Liver (tissue), 9 donors: ENCODE measurements around the gene PHC2. TPM values are rescaled to one million over a fixed set of nuclear protein-coding genes. Genes with fewer than 3 reads are reported as not detected.

Source experiments
- DNase-seq: peaks from one replicate; pipeline ENCODE4 v3.0.0-alpha.2; 2017; ENCODE audit warnings: low spot score
- H3K27ac ChIP-seq, 2 donors: one replicate each; pipeline ENCODE4 v1.7.0; 2013; ENCODE audit warnings: inconsistent platforms in 2 of 2, low read length in 2 of 2, control low read depth in 1 of 2, low read depth in 1 of 2, mild to moderate bottlenecking in 1 of 2
- H3K27me3 ChIP-seq, 4 donors: one replicate each; pipeline versions ENCODE4 v1.6.1 to v1.7.0; 2013; ENCODE audit warnings: low read length in 3 of 4, inconsistent platforms in 1 of 4, mild to moderate bottlenecking in 1 of 4, moderate library complexity in 1 of 4; ENCODE audit not compliant: control insufficient read depth in 4 of 4, insufficient read depth in 4 of 4
- H3K36me3 ChIP-seq, 4 donors: one replicate each; pipeline versions ENCODE4 v1.6.1 to v1.7.0; 2013; ENCODE audit warnings: low read length in 3 of 4, mild to moderate bottlenecking in 3 of 4, low read depth in 1 of 4, moderate library complexity in 1 of 4; ENCODE audit not compliant: control insufficient read depth in 4 of 4, insufficient read depth in 3 of 4
- H3K4me1 ChIP-seq, 4 donors: one replicate each; pipeline versions ENCODE4 v1.6.1 to v1.7.0; 2013; ENCODE audit warnings: low read length in 3 of 4, mild to moderate bottlenecking in 3 of 4, moderate library complexity in 1 of 4; ENCODE audit not compliant: control insufficient read depth in 4 of 4, insufficient read depth in 4 of 4
- H3K4me3 ChIP-seq, 3 donors: one replicate each; pipeline versions ENCODE4 v1.6.1 to v1.7.0; 2013; ENCODE audit warnings: low read length in 3 of 3, control low read depth in 1 of 3, low read depth in 1 of 3, mild to moderate bottlenecking in 1 of 3
- H3K9ac ChIP-seq, 2 donors: one replicate each; pipeline ENCODE4 v1.7.0; 2013; ENCODE audit warnings: low read length in 2 of 2, mild to moderate bottlenecking in 2 of 2, moderate library complexity in 2 of 2, control low read depth in 1 of 2, low read depth in 1 of 2
- H3K9me3 ChIP-seq, 4 donors: one replicate each; pipeline versions ENCODE4 v1.6.1 to v1.7.0; 2013; ENCODE audit warnings: low read length in 3 of 4; ENCODE audit not compliant: control insufficient read depth in 4 of 4
- ATF3 ChIP-seq: IDR thresholded peaks from 2 replicates; pipeline ENCODE4 v1.6.1; 2016; ENCODE audit warnings: antibody characterized with exemption
- EGR1 ChIP-seq, 2 donors: IDR thresholded peaks; 2 replicates each; pipeline ENCODE4 v1.6.1; 2016 to 2018; ENCODE audit warnings: antibody characterized with exemption in 2 of 2, low read depth in 2 of 2
- FOXA2 ChIP-seq: IDR thresholded peaks from 2 replicates; pipeline ENCODE4 v1.6.1; 2016; ENCODE audit warnings: antibody characterized with exemption
- HNF4A ChIP-seq, 2 donors: conservative IDR thresholded peaks; 2 replicates each; pipeline ENCODE4 v1.6.1; 2016; ENCODE audit warnings: antibody characterized with exemption in 2 of 2, mild to moderate bottlenecking in 2 of 2
- MAX ChIP-seq: IDR thresholded peaks from 2 replicates; pipeline ENCODE4 v1.6.1; 2016; ENCODE audit warnings: antibody characterized with exemption
- NR2F2 ChIP-seq: IDR thresholded peaks from 2 replicates; pipeline ENCODE4 v1.6.1; 2016; ENCODE audit warnings: antibody characterized with exemption
- REST ChIP-seq: IDR thresholded peaks from 2 replicates; pipeline ENCODE4 v1.6.1; 2016; ENCODE audit warnings: antibody characterized with exemption, mild to moderate bottlenecking
- RXRA ChIP-seq, 2 donors: IDR thresholded peaks; 2 replicates each; pipeline ENCODE4 v1.6.1; 2017 to 2018; ENCODE audit warnings: antibody characterized with exemption in 2 of 2, mild to moderate bottlenecking in 1 of 2
- SP1 ChIP-seq: IDR thresholded peaks from 2 replicates; pipeline ENCODE4 v1.6.1; 2018; ENCODE audit warnings: antibody characterized with exemption, mild to moderate bottlenecking
- TAF1 ChIP-seq: conservative IDR thresholded peaks from 2 replicates; pipeline ENCODE4 v1.6.1; 2016; ENCODE audit warnings: antibody characterized with exemption, mild to moderate bottlenecking
- YY1 ChIP-seq: IDR thresholded peaks from 2 replicates; pipeline ENCODE4 v1.6.1; 2016; ENCODE audit warnings: antibody characterized with exemption, mild to moderate bottlenecking
- ZBTB33 ChIP-seq: IDR thresholded peaks from 2 replicates; pipeline ENCODE4 v1.6.1; 2016; ENCODE audit warnings: antibody characterized with exemption
- WGBS: extraction: QIAGEN DNeasy Blood & Tissue Kit; methylation state at CpG from one replicate; pipeline ENCODE4 v1.1.7; 2013; 5-methylcytosine and 5-hydroxymethylcytosine counted together
- polyA plus RNA-seq, 2 donors: library from polyadenylated mRNA; stranded (reverse) in 1 of 2; unstranded in 1 of 2; fragments of 200-250 nt in 1 of 2; fragments of >200 nt in 1 of 2; fragmentation: Nextera tagmentation in 1 of 2; extraction: Ambion mirVana in 1 of 2; gene quantifications; one replicate each; pipeline versions ENCODE4 v1.2.1 to v1.2.3, GENCODE V29; 2013 to 2015
- total RNA-seq, 2 donors: library from RNA; depleted of rRNA; stranded (reverse); fragments of >200 nt; gene quantifications; one replicate each; pipeline ENCODE4 v1.2.3, GENCODE V29; 2014
- donor health status: healthy.
- donor health status: healthy.
- donor health status: healthy.
- donor health status: healthy.
- donor health status: healthy.

PHC2 gene
- total and polyA plus RNA-seq, 4 donors: 19.1 to 67.8 (median 44.7) TPM

GRCh38 chr1:33276573-33277298 is 154.2 kb downstream of the PHC2 start:
- WGBS: 88% methylated on average over 30 of the region's 30 CpGs
- TF ChIP-seq HNF4A (conservative IDR thresholded peaks at IDR 0.05): no peak
- TF ChIP-seq TAF1: no peak
- no peak for TF ChIP-seq REST
- TF ChIP-seq ATF3: no peak
- no peak for DNase-seq
- Histone ChIP-seq H3K36me3 (peaks cover 4 to 23% (median 18%) of the 10 kb centered on the region in 4 donors), H3K27ac (no peak overlapping the region), H3K9me3 (no peaks in the 10 kb centered on the region), H3K4me3 (no peak overlapping the region), H3K27me3 (no peaks in the 10 kb centered on the region), H3K4me1 (no peaks in the 10 kb centered on the region), H3K9ac (no peak overlapping the region)

GRCh38 chr1:33275706-33276572 is 155.0 kb downstream of the PHC2 start:
- Histone ChIP-seq H3K9ac (no peak overlapping the region), H3K4me3 (no peak overlapping the region), H3K4me1 (no peaks in the 10 kb centered on the region), H3K36me3 (peaks cover 1 to 16% (median 12%) of the 10 kb centered on the region in 4 donors), H3K9me3 (no peaks in the 10 kb centered on the region), H3K27me3 (no peaks in the 10 kb centered on the region), H3K27ac (no peak overlapping the region)
- WGBS: 98% methylated on average over 45 of the region's 45 CpGs
- DNase-seq: no peak
- TF ChIP-seq MAX (no peak), EGR1 (IDR thresholded peaks at IDR 0.05; ENCODE audit: low read depth in 2 of 2) (no peak), TAF1 (no peak), NR2F2 (no peak), HNF4A (conservative IDR thresholded peaks at IDR 0.05) (no peak), SP1 (no peak), YY1 (no peak), ZBTB33 (no peak), REST (no peak), RXRA (IDR thresholded peaks at IDR 0.05) (no peak), FOXA2 (no peak), ATF3 (no peak)
